ENCODE data around the gene HMMR.

- TF ChIP-seq CTCF (IDR thresholded peaks at IDR 0.05; ENCODE audit: insufficient read depth, low read length), result no peak
- no peak for TF ChIP-seq POLR2AphosphoS5 (IDR thresholded peaks at IDR 0.05; ENCODE audit: low read depth)
- no peak for TF ChIP-seq REST (IDR thresholded peaks at IDR 0.05; ENCODE audit: insufficient replicate concordance, low read depth)
- TF ChIP-seq SPI1 (IDR thresholded peaks at IDR 0.05; ENCODE audit: borderline replicate concordance, low read depth), result no peak
- no peak for TF ChIP-seq GABPA (IDR thresholded peaks at IDR 0.05; ENCODE audit: low read depth)
Observed at GRCh38 chr5:163512526-163512925, 52.1 kb downstream of the HMMR start.
